ENCODE data around the gene CRYBG3.

The CRYBG3 gene

GRCh38 chr3:97917813-97918536, 96.2 kb downstream of the CRYBG3 start:
- DNase-seq (ENCODE audit: low read depth) = no peak
- H3K4me3 ChIP-seq (ENCODE audit: low read depth, low read length) = no peak overlapping the region
- no peak for TF ChIP-seq CTCF (IDR thresholded peaks at IDR 0.05; ENCODE audit: insufficient read depth, low read depth, low read length, missing control alignments)

GRCh38 chr3:97927704-97928103, 105.9 kb downstream of the CRYBG3 start:
- no peak overlapping the region for H3K4me3 ChIP-seq (ENCODE audit: low read depth, low read length)
- DNase-seq (ENCODE audit: low read depth) = no peak
- TF ChIP-seq CTCF (IDR thresholded peaks at IDR 0.05; ENCODE audit: insufficient read depth, low read depth, low read length, missing control alignments) = no peak

GRCh38 chr3:97928986-97929385, 107.2 kb downstream of the CRYBG3 start:
- H3K4me3 ChIP-seq (ENCODE audit: low read depth, low read length) = no peak overlapping the region
- DNase-seq (ENCODE audit: low read depth) = no peak
- TF ChIP-seq CTCF (IDR thresholded peaks at IDR 0.05; ENCODE audit: insufficient read depth, low read depth, low read length, missing control alignments) = no peak

- no peak overlapping the region for H3K4me3 ChIP-seq (ENCODE audit: low read depth, low read length)
- TF ChIP-seq CTCF (IDR thresholded peaks at IDR 0.05; ENCODE audit: insufficient read depth, low read depth, low read length, missing control alignments) = no peak
- no peak for DNase-seq (ENCODE audit: low read depth)
Observed at GRCh38 chr3:97930018-97930417, 108.2 kb downstream of the CRYBG3 start.

GRCh38 chr3:97931218-97931617, 109.4 kb downstream of the CRYBG3 start:
- TF ChIP-seq CTCF (IDR thresholded peaks at IDR 0.05; ENCODE audit: insufficient read depth, low read depth, low read length, missing control alignments) = no peak
- DNase-seq (ENCODE audit: low read depth) = no peak
- no peak overlapping the region for H3K4me3 ChIP-seq (ENCODE audit: low read depth, low read length)

GRCh38 chr3:97932387-97932801, 110.6 kb downstream of the CRYBG3 start:
- no peak for TF ChIP-seq CTCF (IDR thresholded peaks at IDR 0.05; ENCODE audit: insufficient read depth, low read depth, low read length, missing control alignments)

More at GRCh38 chr3:97932387-97932801, 110.6 kb downstream of the CRYBG3 start:
- no peak for DNase-seq (ENCODE audit: low read depth)
- no peak overlapping the region for H3K4me3 ChIP-seq (ENCODE audit: low read depth, low read length)
